ENCODE results near the gene UST. TPM values are rescaled to one million over a fixed set of nuclear protein-coding genes. Genes with fewer than 3 reads are reported as not detected.

UST gene
- total RNA-seq, 2 experiments from 2014 or later, result 0.29 to 0.50 TPM

DNA sequence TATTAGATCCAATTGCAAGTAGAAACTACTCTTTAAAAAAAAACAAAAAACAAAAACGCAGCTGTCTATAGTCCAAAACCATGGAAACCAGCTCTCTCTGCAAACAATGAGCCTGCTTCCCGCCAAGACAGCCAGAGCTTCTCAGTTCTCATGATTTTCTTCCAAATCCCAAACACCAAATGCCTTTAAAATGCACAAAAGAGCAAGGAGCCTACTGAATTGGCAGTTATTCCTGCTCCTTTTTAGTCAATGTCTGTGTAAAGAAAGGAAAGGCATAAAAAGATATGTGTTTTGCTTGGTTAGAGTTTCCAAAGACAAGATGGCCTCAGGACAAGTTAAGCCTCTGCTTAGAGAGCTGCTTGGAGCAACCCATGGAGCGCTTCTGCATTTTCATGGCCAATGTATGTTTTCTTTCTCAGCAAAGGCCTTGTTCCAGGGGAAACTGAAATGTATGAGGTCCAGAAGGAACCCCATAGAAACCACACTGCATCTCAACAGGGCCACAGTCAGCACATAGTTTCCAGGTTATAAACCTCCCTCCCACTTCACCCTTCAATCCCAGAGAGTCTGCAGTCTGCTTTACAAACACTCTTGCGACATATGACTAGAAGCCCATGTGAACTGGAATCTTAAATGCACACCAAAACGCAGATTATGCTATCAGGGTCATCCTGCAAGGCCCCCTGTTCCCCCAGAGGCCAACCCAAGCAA, 361.4 kb downstream of the UST start:
- Mint-ChIP-seq H3K4me3 (no peak overlapping the region), H3K27me3 (no peaks in the 10 kb centered on the region), H3K36me3 (ENCODE audit: low read depth) (peaks cover 54% of the 10 kb centered on the region), H3K4me1 (peaks cover 33% of the 10 kb centered on the region), H3K27ac (no peak overlapping the region), H3K9me3 (peaks cover 31% of the 10 kb centered on the region)
- no peak for DNase-seq
- ChIA-PET CTCF (interaction anchor here (0.7 to 1.9 kb wide), 8 partner anchors 9 to 23 kb away, joined by 3 to 7 read pairs (median 4); no protein-coding TSS in a partner anchor), POLR2A (no interaction called here)

DNA sequence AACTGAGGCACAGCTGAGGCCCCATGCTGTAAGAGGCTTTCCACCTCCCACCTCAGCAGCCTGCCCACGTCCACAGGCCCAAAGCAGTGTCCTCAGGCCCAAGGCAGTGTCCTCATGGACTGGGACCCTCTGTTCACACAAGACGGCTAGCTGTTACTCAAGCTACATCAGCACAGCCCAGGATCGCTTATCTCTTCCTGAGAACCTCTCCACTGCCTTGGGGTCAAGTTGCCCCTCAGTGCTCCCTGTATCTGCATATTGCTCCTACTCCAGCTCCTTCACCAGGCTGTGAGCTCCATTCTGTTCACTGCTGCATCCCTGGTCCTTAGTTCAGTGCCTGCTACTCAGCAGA, 361.9 kb downstream of the UST start:
- no peak for DNase-seq
- H3K4me3 Mint-ChIP-seq, result no peak overlapping the region
- CTCF ChIA-PET, result interaction anchor here (0.9 to 1.9 kb wide), 5 partner anchors 9 to 20 kb away, joined by 4 to 7 read pairs (median 6); no protein-coding TSS in a partner anchor
- peaks cover 30% of the 10 kb centered on the region for H3K9me3 Mint-ChIP-seq
- H3K4me1 Mint-ChIP-seq, result peaks cover 35% of the 10 kb centered on the region
- H3K27ac Mint-ChIP-seq, result no peak overlapping the region
- H3K36me3 Mint-ChIP-seq (ENCODE audit: low read depth), result peaks cover 56% of the 10 kb centered on the region
- H3K27me3 Mint-ChIP-seq, result no peaks in the 10 kb centered on the region
- POLR2A ChIA-PET, result no interaction called here

GRCh38 chr6:149109397-149110070, 362.7 kb downstream of the UST start:
- CTCF ChIA-PET, result interaction anchor here (0.9 to 1.9 kb wide), 6 partner anchors 10 to 19 kb away, joined by 3 to 7 read pairs (median 5); no protein-coding TSS in a partner anchor
- Mint-ChIP-seq H3K36me3 (ENCODE audit: low read depth) (peaks cover 63% of the 10 kb centered on the region), H3K9me3 (peaks cover 32% of the 10 kb centered on the region), H3K4me3 (no peak overlapping the region), H3K4me1 (peaks cover 41% of the 10 kb centered on the region), H3K27ac (no peak overlapping the region), H3K27me3 (no peaks in the 10 kb centered on the region)
- POLR2A ChIA-PET, result no interaction called here
- DNase-seq, result no peak

DNA sequence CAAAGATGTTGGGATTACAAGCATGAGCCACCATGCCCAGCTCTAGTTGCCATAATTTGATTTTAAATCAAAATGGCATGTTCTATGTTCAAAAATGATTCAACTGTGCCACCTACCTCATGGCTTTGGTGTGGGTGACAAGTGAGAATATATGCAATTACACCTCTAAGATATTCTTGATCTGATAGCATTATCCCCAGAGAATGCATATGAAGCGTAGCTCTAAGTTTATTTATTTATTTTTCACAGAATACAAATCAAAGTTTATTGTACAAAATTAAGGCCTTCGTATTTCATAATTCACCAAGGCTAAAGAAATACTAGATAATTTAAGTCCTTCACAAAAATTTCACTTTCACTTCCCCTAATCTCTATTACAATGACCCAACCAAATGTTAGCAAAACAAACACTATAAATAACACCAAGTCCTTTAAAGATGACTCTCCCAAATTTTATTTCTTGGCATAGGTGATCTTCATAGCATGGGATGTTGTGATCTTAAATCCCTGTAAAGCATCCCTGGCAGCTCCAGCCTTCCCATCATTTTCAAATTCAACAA, 364.8 kb downstream of the UST start:
- no peak overlapping the region for H3K4me3 Mint-ChIP-seq
- peaks cover 62% of the 10 kb centered on the region for H3K36me3 Mint-ChIP-seq (ENCODE audit: low read depth)
- ChIA-PET CTCF (interaction anchor here (1.0 to 2.5 kb wide), 5 partner anchors 13 to 298 kb away, joined by 3 to 7 read pairs (median 4); no protein-coding TSS in a partner anchor), POLR2A (no interaction called here)
- DNase-seq, result no peak
- H3K4me1 Mint-ChIP-seq, result peaks cover 56% of the 10 kb centered on the region
- H3K27me3 Mint-ChIP-seq, result no peaks in the 10 kb centered on the region
- H3K27ac Mint-ChIP-seq, result no peak overlapping the region
- H3K9me3 Mint-ChIP-seq, result peaks cover 27% of the 10 kb centered on the region

DNA sequence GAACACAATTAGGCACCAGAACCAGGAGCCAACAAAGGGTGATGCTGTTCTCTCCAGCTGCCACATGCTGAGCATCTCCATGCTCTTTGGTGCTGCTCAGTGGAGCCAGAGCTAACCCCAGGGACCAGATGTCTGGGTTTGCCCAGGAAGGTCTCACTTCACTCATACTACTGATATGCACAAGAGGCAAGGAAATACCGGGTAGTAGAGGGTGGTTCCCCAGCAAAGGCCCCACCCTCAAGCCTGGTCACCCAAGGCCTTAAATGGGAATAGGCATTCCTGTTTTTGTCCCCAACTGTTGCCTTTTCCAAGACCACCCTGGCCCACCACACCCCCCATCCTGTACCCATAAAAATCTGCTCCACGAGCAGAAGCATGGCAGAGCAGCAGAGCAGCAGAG, 366.1 kb downstream of the UST start:
- Mint-ChIP-seq H3K27ac (no peak overlapping the region), H3K36me3 (ENCODE audit: low read depth) (peaks cover 64% of the 10 kb centered on the region), H3K9me3 (peaks cover 30% of the 10 kb centered on the region), H3K27me3 (no peaks in the 10 kb centered on the region), H3K4me1 (peaks cover 64% of the 10 kb centered on the region), H3K4me3 (no peak overlapping the region)
- ChIA-PET CTCF (interaction anchor here (1.0 to 3.3 kb wide), 5 partner anchors 11 to 25 kb away, joined by 3 to 18 read pairs (median 5); no protein-coding TSS in a partner anchor), POLR2A (interaction anchor here (0.6 to 0.7 kb wide), 2 partner anchors 120 to 969 kb away, joined by 3 read pairs; no protein-coding TSS in a partner anchor)
- no peak for DNase-seq

GRCh38 chr6:149114167-149114566, 367.3 kb downstream of the UST start:
- Mint-ChIP-seq H3K9me3 (peaks cover 33% of the 10 kb centered on the region), H3K36me3 (ENCODE audit: low read depth) (peaks cover 63% of the 10 kb centered on the region), H3K27ac (no peak overlapping the region), H3K4me3 (no peak overlapping the region), H3K4me1 (peaks cover 69% of the 10 kb centered on the region), H3K27me3 (no peaks in the 10 kb centered on the region)
- ChIA-PET POLR2A (no interaction called here), CTCF (interaction anchor here (0.8 to 3.3 kb wide), 5 partner anchors 16 to 88 kb away, joined by 3 to 18 read pairs (median 3); no protein-coding TSS in a partner anchor)
- DNase-seq, result no peak

- H3K4me1 Mint-ChIP-seq, result peaks cover 66% of the 10 kb centered on the region
- DNase-seq, result no peak
- peaks cover 60% of the 10 kb centered on the region for H3K36me3 Mint-ChIP-seq (ENCODE audit: low read depth)
- H3K9me3 Mint-ChIP-seq, result peaks cover 29% of the 10 kb centered on the region
- no peak overlapping the region for H3K4me3 Mint-ChIP-seq
- CTCF ChIA-PET, result interaction anchor here (0.6 to 1.8 kb wide), 10 partner anchors 9 to 195 kb away, joined by 3 to 9 read pairs (median 4); no protein-coding TSS in a partner anchor
- no peak overlapping the region for H3K27ac Mint-ChIP-seq
- POLR2A ChIA-PET, result no interaction called here
- H3K27me3 Mint-ChIP-seq, result no peaks in the 10 kb centered on the region
Observed at GRCh38 chr6:149118737-149119653, 372.2 kb downstream of the UST start.

- Mint-ChIP-seq H3K36me3 (ENCODE audit: low read depth) (peaks cover 72% of the 10 kb centered on the region), H3K9me3 (peaks cover 47% of the 10 kb centered on the region), H3K27me3 (no peaks in the 10 kb centered on the region), H3K27ac (peak overlapping the region; percentile 51), H3K4me1 (peaks cover 69% of the 10 kb centered on the region), H3K4me3 (no peak overlapping the region)
- no peak for DNase-seq
- ChIA-PET POLR2A (no interaction called here), CTCF (interaction anchor here (0.7 to 1.7 kb wide), 4 partner anchors 10 to 200 kb away, joined by 3 to 5 read pairs (median 3); no protein-coding TSS in a partner anchor)
Observed at GRCh38 chr6:149122850-149123821, 376.3 kb downstream of the UST start.

GRCh38 chr6:149125309-149125708, 378.5 kb downstream of the UST start:
- DNase-seq, result no peak
- no peak overlapping the region for H3K4me3 Mint-ChIP-seq
- peaks cover 81% of the 10 kb centered on the region for H3K4me1 Mint-ChIP-seq
- no peak overlapping the region for H3K27ac Mint-ChIP-seq
- ChIA-PET POLR2A (no interaction called here), CTCF (no interaction called here)
- H3K9me3 Mint-ChIP-seq, result peaks cover 46% of the 10 kb centered on the region
- peaks cover 75% of the 10 kb centered on the region for H3K36me3 Mint-ChIP-seq (ENCODE audit: low read depth)
- H3K27me3 Mint-ChIP-seq, result no peaks in the 10 kb centered on the region
